Measurements from ENCODE around the gene TSKS.

TSKS gene

GRCh38 chr19:49761249-49761624 lies 1.9 kb downstream of the TSKS start:
- no peak overlapping the region for H3K9ac ChIP-seq (ENCODE audit: low read depth, low read length)
- no peaks in the 10 kb centered on the region for H3K27me3 ChIP-seq (ENCODE audit: control insufficient read depth, insufficient read depth, low read length)
- H3K36me3 ChIP-seq (ENCODE audit: control insufficient read depth, insufficient read depth, low read length) = no peaks in the 10 kb centered on the region
- H3K4me1 ChIP-seq (ENCODE audit: control insufficient read depth, insufficient read depth, low read length) = peaks cover 2% of the 10 kb centered on the region
- H3K9me3 ChIP-seq (ENCODE audit: control insufficient read depth, insufficient read depth, low read length) = no peaks in the 10 kb centered on the region
- H3K4me3 ChIP-seq (ENCODE audit: low read depth, low read length) = no peak overlapping the region

GRCh38 chr19:49758292-49758691 lies 4.8 kb downstream of the TSKS start:
- Histone ChIP-seq H3K4me3 (ENCODE audit: low read depth, low read length) (no peak overlapping the region), H3K4me1 (ENCODE audit: control insufficient read depth, insufficient read depth, low read length) (peaks cover 2% of the 10 kb centered on the region), H3K9me3 (ENCODE audit: control insufficient read depth, insufficient read depth, low read length) (no peaks in the 10 kb centered on the region), H3K9ac (ENCODE audit: low read depth, low read length) (peak overlapping the region; percentile 24), H3K27me3 (ENCODE audit: control insufficient read depth, insufficient read depth, low read length) (no peaks in the 10 kb centered on the region), H3K36me3 (ENCODE audit: control insufficient read depth, insufficient read depth, low read length) (no peaks in the 10 kb centered on the region)

DNA sequence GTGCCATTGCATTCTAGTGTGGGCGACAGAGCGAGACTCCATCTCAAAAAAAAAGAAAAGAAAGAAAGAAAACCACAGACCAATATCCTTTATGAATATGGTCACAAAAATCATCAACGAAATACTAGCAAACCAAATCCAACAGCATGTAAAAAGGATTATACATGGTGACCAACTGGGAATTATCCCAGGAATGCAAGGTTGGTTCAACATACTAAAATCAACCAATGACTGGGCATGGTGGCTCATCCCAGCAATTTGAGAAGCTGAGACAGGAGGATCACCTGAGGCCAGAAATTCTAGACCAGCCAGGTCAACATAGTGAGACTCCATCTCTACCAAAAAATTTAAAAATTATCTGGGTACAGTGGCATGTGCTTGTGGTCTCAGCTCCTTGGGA lies 7.2 kb downstream of the TSKS start:
- no peak overlapping the region for H3K9ac ChIP-seq (ENCODE audit: low read depth, low read length)
- no peaks in the 10 kb centered on the region for H3K36me3 ChIP-seq (ENCODE audit: control insufficient read depth, insufficient read depth, low read length)

GRCh38 chr19:49752701-49753100 lies 10.4 kb downstream of the TSKS start:
- peaks cover 4% of the 10 kb centered on the region for H3K27me3 ChIP-seq (ENCODE audit: control insufficient read depth, insufficient read depth, low read length)
- no peaks in the 10 kb centered on the region for H3K4me1 ChIP-seq (ENCODE audit: control insufficient read depth, insufficient read depth, low read length)
- H3K36me3 ChIP-seq (ENCODE audit: control insufficient read depth, insufficient read depth, low read length) = no peaks in the 10 kb centered on the region
- no peak overlapping the region for H3K4me3 ChIP-seq (ENCODE audit: low read depth, low read length)
- H3K9me3 ChIP-seq (ENCODE audit: control insufficient read depth, insufficient read depth, low read length) = no peaks in the 10 kb centered on the region
- no peak overlapping the region for H3K9ac ChIP-seq (ENCODE audit: low read depth, low read length)

More for the DNA sequence above, 7.2 kb downstream of the TSKS start:
- H3K9me3 ChIP-seq (ENCODE audit: control insufficient read depth, insufficient read depth, low read length) = no peaks in the 10 kb centered on the region
- no peaks in the 10 kb centered on the region for H3K27me3 ChIP-seq (ENCODE audit: control insufficient read depth, insufficient read depth, low read length)
- peaks cover 2% of the 10 kb centered on the region for H3K4me1 ChIP-seq (ENCODE audit: control insufficient read depth, insufficient read depth, low read length)
- H3K4me3 ChIP-seq (ENCODE audit: low read depth, low read length) = no peak overlapping the region

DNA sequence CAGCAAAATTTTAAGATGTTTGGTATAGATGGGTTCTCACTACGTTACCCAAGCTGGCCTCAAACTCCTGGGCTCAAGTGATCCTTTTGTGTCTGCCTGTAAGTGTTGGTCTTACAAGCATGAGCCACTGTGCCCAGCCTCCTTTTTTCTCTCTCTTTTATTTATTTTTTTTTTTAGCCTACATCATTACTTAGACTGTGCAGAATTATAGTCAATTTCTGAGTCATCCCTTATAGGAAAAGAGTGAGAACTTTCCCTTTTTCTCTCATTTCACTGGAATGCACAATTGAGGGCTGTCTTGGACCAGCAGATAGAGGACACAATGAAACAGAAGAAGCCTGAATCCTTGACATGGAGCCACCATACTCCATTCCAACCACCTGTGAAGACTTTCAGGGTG lies 13.3 kb downstream of the TSKS start:
- Histone ChIP-seq H3K4me3 (ENCODE audit: low read depth, low read length) (no peak overlapping the region), H3K27me3 (ENCODE audit: control insufficient read depth, insufficient read depth, low read length) (peaks cover 9% of the 10 kb centered on the region), H3K9ac (ENCODE audit: low read depth, low read length) (no peak overlapping the region), H3K4me1 (ENCODE audit: control insufficient read depth, insufficient read depth, low read length) (no peaks in the 10 kb centered on the region), H3K36me3 (ENCODE audit: control insufficient read depth, insufficient read depth, low read length) (no peaks in the 10 kb centered on the region), H3K9me3 (ENCODE audit: control insufficient read depth, insufficient read depth, low read length) (no peaks in the 10 kb centered on the region)

- Histone ChIP-seq H3K36me3 (ENCODE audit: control insufficient read depth, insufficient read depth, low read length) (no peaks in the 10 kb centered on the region), H3K4me1 (ENCODE audit: control insufficient read depth, insufficient read depth, low read length) (no peaks in the 10 kb centered on the region), H3K27me3 (ENCODE audit: control insufficient read depth, insufficient read depth, low read length) (peaks cover 9% of the 10 kb centered on the region), H3K4me3 (ENCODE audit: low read depth, low read length) (no peak overlapping the region), H3K9me3 (ENCODE audit: control insufficient read depth, insufficient read depth, low read length) (no peaks in the 10 kb centered on the region), H3K9ac (ENCODE audit: low read depth, low read length) (no peak overlapping the region)
These were observed 13.9 kb downstream of the TSKS start for GRCh38 chr19:49749055-49749716.

- Histone ChIP-seq H3K36me3 (ENCODE audit: control insufficient read depth, insufficient read depth, low read length) (no peaks in the 10 kb centered on the region), H3K4me1 (ENCODE audit: control insufficient read depth, insufficient read depth, low read length) (no peaks in the 10 kb centered on the region), H3K27me3 (ENCODE audit: control insufficient read depth, insufficient read depth, low read length) (peaks cover 9% of the 10 kb centered on the region), H3K9me3 (ENCODE audit: control insufficient read depth, insufficient read depth, low read length) (no peaks in the 10 kb centered on the region), H3K4me3 (ENCODE audit: low read depth, low read length) (peak overlapping the region; percentile 13), H3K9ac (ENCODE audit: low read depth, low read length) (no peak overlapping the region)
These were observed 16.7 kb downstream of the TSKS start for GRCh38 chr19:49746206-49746958.

- Histone ChIP-seq H3K4me1 (ENCODE audit: control insufficient read depth, insufficient read depth, low read length) (no peaks in the 10 kb centered on the region), H3K9me3 (ENCODE audit: control insufficient read depth, insufficient read depth, low read length) (no peaks in the 10 kb centered on the region), H3K36me3 (ENCODE audit: control insufficient read depth, insufficient read depth, low read length) (no peaks in the 10 kb centered on the region), H3K9ac (ENCODE audit: low read depth, low read length) (no peak overlapping the region), H3K27me3 (ENCODE audit: control insufficient read depth, insufficient read depth, low read length) (peaks cover 9% of the 10 kb centered on the region), H3K4me3 (ENCODE audit: low read depth, low read length) (no peak overlapping the region)
These were observed 18.1 kb downstream of the TSKS start for GRCh38 chr19:49744946-49745381.

- Histone ChIP-seq H3K9me3 (ENCODE audit: control insufficient read depth, insufficient read depth, low read length) (no peaks in the 10 kb centered on the region), H3K4me3 (ENCODE audit: low read depth, low read length) (no peak overlapping the region), H3K4me1 (ENCODE audit: control insufficient read depth, insufficient read depth, low read length) (no peaks in the 10 kb centered on the region), H3K9ac (ENCODE audit: low read depth, low read length) (no peak overlapping the region), H3K27me3 (ENCODE audit: control insufficient read depth, insufficient read depth, low read length) (no peaks in the 10 kb centered on the region), H3K36me3 (ENCODE audit: control insufficient read depth, insufficient read depth, low read length) (no peaks in the 10 kb centered on the region)
These were observed 21.8 kb downstream of the TSKS start for GRCh38 chr19:49741210-49741844.

DNA sequence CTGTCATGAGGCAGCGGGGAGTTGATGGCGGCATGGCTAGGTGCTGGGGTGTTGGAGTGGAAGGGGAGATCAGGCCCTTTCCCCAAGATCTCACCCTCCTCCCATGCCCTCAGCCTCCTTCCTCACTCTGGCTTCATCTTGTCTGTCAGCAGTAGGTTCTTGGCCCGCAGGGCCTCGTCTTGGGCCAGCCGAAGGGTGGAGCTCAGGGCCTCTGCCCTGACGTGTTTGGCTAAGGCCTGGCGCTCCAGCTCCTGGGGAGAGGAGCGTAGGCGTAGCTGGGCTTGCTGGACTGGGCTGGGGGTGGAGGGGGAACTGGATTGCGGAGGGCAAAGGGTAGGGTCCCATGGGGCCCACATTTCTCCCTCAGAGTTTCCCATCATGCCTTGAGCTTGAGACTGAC lies 23.2 kb downstream of the TSKS start:
- H3K9me3 ChIP-seq (ENCODE audit: control insufficient read depth, insufficient read depth, low read length) = no peaks in the 10 kb centered on the region
- H3K4me3 ChIP-seq (ENCODE audit: low read depth, low read length) = no peak overlapping the region
- H3K27me3 ChIP-seq (ENCODE audit: control insufficient read depth, insufficient read depth, low read length) = no peaks in the 10 kb centered on the region
- no peaks in the 10 kb centered on the region for H3K36me3 ChIP-seq (ENCODE audit: control insufficient read depth, insufficient read depth, low read length)
- H3K4me1 ChIP-seq (ENCODE audit: control insufficient read depth, insufficient read depth, low read length) = no peaks in the 10 kb centered on the region
- H3K9ac ChIP-seq (ENCODE audit: low read depth, low read length) = no peak overlapping the region

DNA sequence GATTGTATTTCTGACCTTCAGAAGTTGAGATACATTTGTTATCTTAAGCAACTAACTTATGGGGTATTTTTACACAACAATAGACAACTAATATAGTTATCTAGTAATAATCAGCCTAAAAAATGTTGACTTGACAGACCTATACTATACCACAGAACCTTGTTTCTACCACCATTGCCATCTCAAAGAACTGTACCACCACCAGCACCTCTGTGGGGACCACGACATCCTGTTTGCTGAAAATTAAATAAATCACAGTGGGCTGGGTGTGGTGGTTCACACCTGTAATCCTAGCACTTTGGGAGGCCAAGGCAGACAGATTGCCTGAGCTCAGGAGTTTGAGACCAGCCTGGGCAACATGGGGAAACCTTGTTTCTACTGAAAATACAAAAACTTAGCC lies 24.0 kb downstream of the TSKS start:
- H3K9me3 ChIP-seq (ENCODE audit: control insufficient read depth, insufficient read depth, low read length) = no peaks in the 10 kb centered on the region
- no peaks in the 10 kb centered on the region for H3K36me3 ChIP-seq (ENCODE audit: control insufficient read depth, insufficient read depth, low read length)
- H3K4me1 ChIP-seq (ENCODE audit: control insufficient read depth, insufficient read depth, low read length) = no peaks in the 10 kb centered on the region
- no peaks in the 10 kb centered on the region for H3K27me3 ChIP-seq (ENCODE audit: control insufficient read depth, insufficient read depth, low read length)
- H3K4me3 ChIP-seq (ENCODE audit: low read depth, low read length) = no peak overlapping the region
- no peak overlapping the region for H3K9ac ChIP-seq (ENCODE audit: low read depth, low read length)

DNA sequence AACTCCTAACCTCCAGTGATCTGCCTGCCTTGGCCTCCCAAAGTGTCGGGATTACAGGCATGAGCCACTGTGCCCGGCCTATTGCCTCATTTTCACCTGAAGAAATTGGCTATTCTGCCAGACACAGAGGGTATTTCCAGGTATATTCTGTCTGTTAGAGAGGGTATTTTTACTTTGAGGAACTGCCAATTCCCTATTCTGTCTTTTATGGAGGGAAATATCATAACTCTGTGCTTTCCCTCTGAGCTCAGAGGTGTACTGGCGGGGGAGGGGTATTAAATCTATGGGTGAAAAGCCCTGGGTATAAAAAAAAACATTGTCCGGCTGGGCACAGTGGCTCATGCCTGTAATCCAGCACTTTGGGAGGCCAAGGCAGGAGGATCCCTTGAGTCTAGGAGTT lies 24.8 kb downstream of the TSKS start:
- Histone ChIP-seq H3K27me3 (ENCODE audit: control insufficient read depth, insufficient read depth, low read length) (no peaks in the 10 kb centered on the region), H3K4me3 (ENCODE audit: low read depth, low read length) (no peak overlapping the region), H3K9me3 (ENCODE audit: control insufficient read depth, insufficient read depth, low read length) (no peaks in the 10 kb centered on the region), H3K4me1 (ENCODE audit: control insufficient read depth, insufficient read depth, low read length) (no peaks in the 10 kb centered on the region), H3K9ac (ENCODE audit: low read depth, low read length) (no peak overlapping the region), H3K36me3 (ENCODE audit: control insufficient read depth, insufficient read depth, low read length) (no peaks in the 10 kb centered on the region)

All from iPS-15b (cell line).